HFF-Myc (cell line): ENCODE measurements around the gene S100A8.

Experiments
- DNase-seq: peaks from one replicate; pipeline ENCODE4 v3.0.0-alpha.2; 2011; ENCODE audit warnings: low read depth; ENCODE audit errors: extremely low read depth
- H3K4me3 ChIP-seq: replicated peaks from 2 replicates; pipeline ENCODE4 v1.5.1; 2011; ENCODE audit warnings: low read depth, mild to moderate bottlenecking, control low read depth, low read length
- CTCF ChIP-seq: IDR thresholded peaks from 2 replicates; pipeline ENCODE4 v1.5.1; 2012; ENCODE audit warnings: mild to moderate bottlenecking, low read depth, low read length, control low read depth; ENCODE audit errors: missing control alignments

The S100A8 gene

GRCh38 chr1:153403421-153404085 is 12.7 kb upstream of the S100A8 start:
- no peak overlapping the region for H3K4me3 ChIP-seq
- no peak for TF ChIP-seq CTCF
- no peak for DNase-seq

- H3K4me3 ChIP-seq = no peak overlapping the region
- no peak for DNase-seq
- no peak for TF ChIP-seq CTCF
Measured at GRCh38 chr1:153402226-153402625, 11.4 kb upstream of the S100A8 start.

- H3K4me3 ChIP-seq = no peak overlapping the region
- DNase-seq = no peak
- no peak for TF ChIP-seq CTCF
Measured at GRCh38 chr1:153401461-153401860, 10.6 kb upstream of the S100A8 start.

GRCh38 chr1:153400244-153400643 is 9.4 kb upstream of the S100A8 start:
- TF ChIP-seq CTCF = peak; percentile 19
- no peak for DNase-seq
- H3K4me3 ChIP-seq = no peak overlapping the region

GRCh38 chr1:153399401-153400055 is 8.7 kb upstream of the S100A8 start:
- TF ChIP-seq CTCF = no peak
- no peak overlapping the region for H3K4me3 ChIP-seq
- DNase-seq = no peak

GRCh38 chr1:153397924-153398651 is 7.2 kb upstream of the S100A8 start:
- DNase-seq = no peak
- TF ChIP-seq CTCF = no peak
- no peak overlapping the region for H3K4me3 ChIP-seq
